HEK293 (cell line): Measurements from ENCODE around the gene BBC3.

ENCODE experiments used
- ELK4 ChIP-seq: IDR thresholded peaks from 2 replicates; pipeline ENCODE4 v1.6.1; 2011; ENCODE audit warnings: mild to moderate bottlenecking, low read depth, low read length, borderline replicate concordance
- HOXD13 ChIP-seq: sonication (generic); formaldehyde crosslinking; IDR thresholded peaks from 2 replicates; pipeline ENCODE4 v1.8.0; 2022; ENCODE audit warnings: missing genetic modification reagents, borderline replicate concordance
- KLF7 ChIP-seq: fragments of 450-650 bp; formaldehyde crosslinking; IDR thresholded peaks from 2 replicates; pipeline ENCODE4 v1.5.1; 2016; ENCODE audit warnings: missing biosample characterization, missing genetic modification characterization, borderline replicate concordance
- ZFP69B ChIP-seq: fragments of 450-650 bp; formaldehyde crosslinking; IDR thresholded peaks from 2 replicates; pipeline ENCODE4 v1.5.1; 2016; ENCODE audit warnings: missing biosample characterization, missing genetic modification characterization
- ZNF274 ChIP-seq, 2 experiments: fragments of 200-500 bp in 1 of 2; fragments of 450-650 bp in 1 of 2; sonication (Bioruptor generic) in 1 of 2; formaldehyde crosslinking in 1 of 2; IDR thresholded peaks; 2 replicates each; pipeline versions ENCODE4 v1.5.1 to v1.6.1; 2014 to 2016; ENCODE audit warnings: borderline replicate concordance in 1 of 2, inconsistent platforms in 1 of 2, low read length in 1 of 2, missing biosample characterization in 1 of 2, missing genetic modification characterization in 1 of 2
- ZNF292 ChIP-seq: fragments of 450-650 bp; formaldehyde crosslinking; IDR thresholded peaks from 2 replicates; pipeline ENCODE4 v1.5.1; 2016; ENCODE audit warnings: low read depth, missing biosample characterization, missing genetic modification characterization, borderline replicate concordance
- ZNF530 ChIP-seq: fragments of 450-650 bp; formaldehyde crosslinking; IDR thresholded peaks from 2 replicates; pipeline ENCODE4 v1.5.1; 2016; ENCODE audit warnings: low read depth, missing biosample characterization, missing genetic modification characterization
- ZNF548 ChIP-seq: fragments of 450-650 bp; formaldehyde crosslinking; IDR thresholded peaks from 2 replicates; pipeline ENCODE4 v1.5.1; 2016; ENCODE audit warnings: missing biosample characterization, missing genetic modification characterization
- ZNF830 ChIP-seq: fragments of 450-650 bp; IDR thresholded peaks from 2 replicates; pipeline ENCODE4 v1.5.0; 2018; ENCODE audit warnings: missing biosample characterization, missing genetic modification characterization, low read depth, mild to moderate bottlenecking, moderate library complexity
- ZSCAN23 ChIP-seq: fragments of 450-650 bp; formaldehyde crosslinking; IDR thresholded peaks from 2 replicates; pipeline ENCODE4 v1.5.1; 2016; ENCODE audit warnings: missing biosample characterization, missing genetic modification characterization
- TF ChIP-seq, protein P1 (sequence below): fragments of 450-650 bp; formaldehyde crosslinking; IDR thresholded peaks from 2 replicates; pipeline ENCODE4 v1.5.1; 2016; ENCODE audit warnings: missing biosample characterization, missing genetic modification characterization
- TF ChIP-seq, protein P2 (sequence below): fragments of 450-650 bp; formaldehyde crosslinking; IDR thresholded peaks from 2 replicates; pipeline ENCODE4 v1.5.1; 2016; ENCODE audit warnings: missing biosample characterization, missing genetic modification characterization, low read depth

GRCh38 chr19:47229676-47230053, 1.3 kb downstream of the BBC3 start:
- no peak for TF ChIP-seq ZNF548 (tag by site-specific recombination)
- TF ChIP-seq ZNF274 (IDR thresholded peaks at IDR 0.05; ENCODE audit: low read length), result no peak
- TF ChIP-seq ZNF274 (tag by site-specific recombination; IDR thresholded peaks at IDR 0.05; ENCODE audit: borderline replicate concordance), result no peak; the same call in 1 of the 2 replicates
- TF ChIP-seq ELK4, result no peak
- TF ChIP-seq, protein P1, sequence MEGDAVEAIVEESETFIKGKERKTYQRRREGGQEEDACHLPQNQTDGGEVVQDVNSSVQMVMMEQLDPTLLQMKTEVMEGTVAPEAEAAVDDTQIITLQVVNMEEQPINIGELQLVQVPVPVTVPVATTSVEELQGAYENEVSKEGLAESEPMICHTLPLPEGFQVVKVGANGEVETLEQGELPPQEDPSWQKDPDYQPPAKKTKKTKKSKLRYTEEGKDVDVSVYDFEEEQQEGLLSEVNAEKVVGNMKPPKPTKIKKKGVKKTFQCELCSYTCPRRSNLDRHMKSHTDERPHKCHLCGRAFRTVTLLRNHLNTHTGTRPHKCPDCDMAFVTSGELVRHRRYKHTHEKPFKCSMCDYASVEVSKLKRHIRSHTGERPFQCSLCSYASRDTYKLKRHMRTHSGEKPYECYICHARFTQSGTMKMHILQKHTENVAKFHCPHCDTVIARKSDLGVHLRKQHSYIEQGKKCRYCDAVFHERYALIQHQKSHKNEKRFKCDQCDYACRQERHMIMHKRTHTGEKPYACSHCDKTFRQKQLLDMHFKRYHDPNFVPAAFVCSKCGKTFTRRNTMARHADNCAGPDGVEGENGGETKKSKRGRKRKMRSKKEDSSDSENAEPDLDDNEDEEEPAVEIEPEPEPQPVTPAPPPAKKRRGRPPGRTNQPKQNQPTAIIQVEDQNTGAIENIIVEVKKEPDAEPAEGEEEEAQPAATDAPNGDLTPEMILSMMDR (tag by site-specific recombination), result no peak
- no peak for TF ChIP-seq ZNF830 (tag by site-specific recombination)
- TF ChIP-seq ZSCAN23 (tag by site-specific recombination), result no peak
- TF ChIP-seq, protein P2, sequence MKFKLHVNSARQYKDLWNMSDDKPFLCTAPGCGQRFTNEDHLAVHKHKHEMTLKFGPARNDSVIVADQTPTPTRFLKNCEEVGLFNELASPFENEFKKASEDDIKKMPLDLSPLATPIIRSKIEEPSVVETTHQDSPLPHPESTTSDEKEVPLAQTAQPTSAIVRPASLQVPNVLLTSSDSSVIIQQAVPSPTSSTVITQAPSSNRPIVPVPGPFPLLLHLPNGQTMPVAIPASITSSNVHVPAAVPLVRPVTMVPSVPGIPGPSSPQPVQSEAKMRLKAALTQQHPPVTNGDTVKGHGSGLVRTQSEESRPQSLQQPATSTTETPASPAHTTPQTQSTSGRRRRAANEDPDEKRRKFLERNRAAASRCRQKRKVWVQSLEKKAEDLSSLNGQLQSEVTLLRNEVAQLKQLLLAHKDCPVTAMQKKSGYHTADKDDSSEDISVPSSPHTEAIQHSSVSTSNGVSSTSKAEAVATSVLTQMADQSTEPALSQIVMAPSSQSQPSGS (tag by site-specific recombination), result no peak
- TF ChIP-seq ZNF292 (tag by site-specific recombination), result no peak
- no peak for TF ChIP-seq KLF7 (tag by site-specific recombination)
- no peak for TF ChIP-seq ZNF530 (tag by site-specific recombination)
- TF ChIP-seq HOXD13, result 0 out of 2 replicates have a peak, but pooled peaks have one; percentile 5
- TF ChIP-seq ZFP69B (tag by site-specific recombination), result no peak
